ENCODE measurements around the gene AHCYL2. TPM values are rescaled to one million over a fixed set of nuclear protein-coding genes. Genes with fewer than 3 reads are reported as not detected.

Gene AHCYL2
- total RNA-seq, 1 donor from 2014 or later, result 19.9 TPM

- Mint-ChIP-seq H3K4me3 (ENCODE audit: unreplicated experiment) (no peak overlapping the region), H3K9me3 (ENCODE audit: unreplicated experiment) (no peaks in the 10 kb centered on the region), H3K27me3 (ENCODE audit: unreplicated experiment) (no peaks in the 10 kb centered on the region), H3K27ac (ENCODE audit: unreplicated experiment) (no peak overlapping the region), H3K36me3 (ENCODE audit: low read depth, unreplicated experiment) (no peaks in the 10 kb centered on the region), H3K4me1 (ENCODE audit: unreplicated experiment) (peaks cover 3% of the 10 kb centered on the region)
- TF ChIP-seq, protein P1, sequence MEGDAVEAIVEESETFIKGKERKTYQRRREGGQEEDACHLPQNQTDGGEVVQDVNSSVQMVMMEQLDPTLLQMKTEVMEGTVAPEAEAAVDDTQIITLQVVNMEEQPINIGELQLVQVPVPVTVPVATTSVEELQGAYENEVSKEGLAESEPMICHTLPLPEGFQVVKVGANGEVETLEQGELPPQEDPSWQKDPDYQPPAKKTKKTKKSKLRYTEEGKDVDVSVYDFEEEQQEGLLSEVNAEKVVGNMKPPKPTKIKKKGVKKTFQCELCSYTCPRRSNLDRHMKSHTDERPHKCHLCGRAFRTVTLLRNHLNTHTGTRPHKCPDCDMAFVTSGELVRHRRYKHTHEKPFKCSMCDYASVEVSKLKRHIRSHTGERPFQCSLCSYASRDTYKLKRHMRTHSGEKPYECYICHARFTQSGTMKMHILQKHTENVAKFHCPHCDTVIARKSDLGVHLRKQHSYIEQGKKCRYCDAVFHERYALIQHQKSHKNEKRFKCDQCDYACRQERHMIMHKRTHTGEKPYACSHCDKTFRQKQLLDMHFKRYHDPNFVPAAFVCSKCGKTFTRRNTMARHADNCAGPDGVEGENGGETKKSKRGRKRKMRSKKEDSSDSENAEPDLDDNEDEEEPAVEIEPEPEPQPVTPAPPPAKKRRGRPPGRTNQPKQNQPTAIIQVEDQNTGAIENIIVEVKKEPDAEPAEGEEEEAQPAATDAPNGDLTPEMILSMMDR (IDR thresholded peaks at IDR 0.05; ENCODE audit: unreplicated experiment), result no peak
- DNase-seq (ENCODE audit: low spot score), result no peak
Observed at GRCh38 chr7:129359176-129359575, 134.3 kb downstream of the AHCYL2 start.

GRCh38 chr7:129359638-129360037 is 134.8 kb downstream of the AHCYL2 start:
- no peak for DNase-seq (ENCODE audit: low spot score)
- TF ChIP-seq, protein P1 (IDR thresholded peaks at IDR 0.05; ENCODE audit: unreplicated experiment), result no peak
- Mint-ChIP-seq H3K4me3 (ENCODE audit: unreplicated experiment) (no peak overlapping the region), H3K9me3 (ENCODE audit: unreplicated experiment) (no peaks in the 10 kb centered on the region), H3K27ac (ENCODE audit: unreplicated experiment) (no peak overlapping the region), H3K4me1 (ENCODE audit: unreplicated experiment) (peaks cover 3% of the 10 kb centered on the region), H3K36me3 (ENCODE audit: low read depth, unreplicated experiment) (no peaks in the 10 kb centered on the region), H3K27me3 (ENCODE audit: unreplicated experiment) (no peaks in the 10 kb centered on the region)

GRCh38 chr7:129361771-129362170 is 136.9 kb downstream of the AHCYL2 start:
- TF ChIP-seq, protein P1 (IDR thresholded peaks at IDR 0.05; ENCODE audit: unreplicated experiment), result no peak
- Mint-ChIP-seq H3K36me3 (ENCODE audit: low read depth, unreplicated experiment) (no peaks in the 10 kb centered on the region), H3K27me3 (ENCODE audit: unreplicated experiment) (no peaks in the 10 kb centered on the region), H3K4me1 (ENCODE audit: unreplicated experiment) (peaks cover 3% of the 10 kb centered on the region), H3K27ac (ENCODE audit: unreplicated experiment) (no peak overlapping the region), H3K4me3 (ENCODE audit: unreplicated experiment) (no peak overlapping the region), H3K9me3 (ENCODE audit: unreplicated experiment) (no peaks in the 10 kb centered on the region)
- no peak for DNase-seq (ENCODE audit: low spot score)

DNA sequence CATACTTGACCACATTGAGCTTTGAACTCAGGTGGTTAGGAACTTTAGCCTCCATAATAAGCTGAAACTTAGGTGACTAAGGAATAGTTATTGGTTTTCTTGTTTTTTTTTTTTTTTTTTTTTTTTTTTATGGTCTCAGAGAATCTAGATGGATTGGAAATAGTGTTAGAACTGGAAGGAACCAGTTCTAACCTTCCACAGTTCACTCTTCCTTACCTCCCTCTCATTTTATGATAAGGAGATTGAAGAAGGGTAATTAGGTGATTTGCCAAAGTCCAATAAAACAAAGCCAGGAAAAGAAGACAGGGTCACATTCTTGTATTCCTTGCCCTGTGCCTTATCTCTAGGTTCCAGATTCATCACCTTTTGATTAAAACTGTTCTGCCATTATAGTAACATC is 137.7 kb downstream of the AHCYL2 start:
- no peak for DNase-seq (ENCODE audit: low spot score)
- TF ChIP-seq, protein P1 (IDR thresholded peaks at IDR 0.05; ENCODE audit: unreplicated experiment), result no peak
- Mint-ChIP-seq H3K9me3 (ENCODE audit: unreplicated experiment) (no peaks in the 10 kb centered on the region), H3K27ac (ENCODE audit: unreplicated experiment) (no peak overlapping the region), H3K4me1 (ENCODE audit: unreplicated experiment) (peaks cover 6% of the 10 kb centered on the region), H3K36me3 (ENCODE audit: low read depth, unreplicated experiment) (no peaks in the 10 kb centered on the region), H3K4me3 (ENCODE audit: unreplicated experiment) (no peak overlapping the region), H3K27me3 (ENCODE audit: unreplicated experiment) (no peaks in the 10 kb centered on the region)

GRCh38 chr7:129367349-129367699 is 142.5 kb downstream of the AHCYL2 start:
- no peak overlapping the region for H3K27ac Mint-ChIP-seq (ENCODE audit: unreplicated experiment)
- no peaks in the 10 kb centered on the region for H3K36me3 Mint-ChIP-seq (ENCODE audit: low read depth, unreplicated experiment)
- TF ChIP-seq, protein P1 (IDR thresholded peaks at IDR 0.05; ENCODE audit: unreplicated experiment), result no peak
- no peak overlapping the region for H3K4me3 Mint-ChIP-seq (ENCODE audit: unreplicated experiment)
- DNase-seq (ENCODE audit: low spot score), result no peak
- no peaks in the 10 kb centered on the region for H3K27me3 Mint-ChIP-seq (ENCODE audit: unreplicated experiment)
- H3K9me3 Mint-ChIP-seq (ENCODE audit: unreplicated experiment), result no peaks in the 10 kb centered on the region
- H3K4me1 Mint-ChIP-seq (ENCODE audit: unreplicated experiment), result peaks cover 28% of the 10 kb centered on the region

All from endothelial cell (in vitro differentiated cells).